Hematopoietic multipotent progenitor cell treated with erythropoietin and hydrocortisone succinate and interleukin-3 and kit ligand, for 17 days (in vitro differentiated cells): ENCODE data around the gene S1PR5.

Experiments
- DNase-seq: peaks from one replicate; pipeline ENCODE4 v3.0.0-alpha.2; 2015; ENCODE audit warnings: low spot score

The S1PR5 gene

GRCh38 chr19:10514211-10515145, 2.8 kb downstream of the S1PR5 start:
- DNase-seq = no peak

GRCh38 chr19:10513223-10513622, 4.0 kb downstream of the S1PR5 start:
- no peak for DNase-seq

- peak; percentile 35 for DNase-seq
These were observed 6.9 kb downstream of the S1PR5 start for GRCh38 chr19:10510301-10510802.

GRCh38 chr19:10508707-10509106, 8.5 kb downstream of the S1PR5 start:
- DNase-seq = no peak

GRCh38 chr19:10508036-10508435, 9.2 kb downstream of the S1PR5 start:
- no peak for DNase-seq

- peak; percentile 82 for DNase-seq
These were observed 11.5 kb downstream of the S1PR5 start for GRCh38 chr19:10505583-10506229.

- DNase-seq = no peak
These were observed 14.1 kb downstream of the S1PR5 start, which contains the start of gene KEAP1 for GRCh38 chr19:10503002-10503789. Gene KEAP1, minus strand, starts transcription at chr19:10503356. Its CDS starts 3,323 bp downstream, at chr19:10500033.

GRCh38 chr19:10502524-10503001, 14.7 kb downstream of the S1PR5 start:
- DNase-seq = peak; percentile 95

GRCh38 chr19:10501971-10502523, 15.2 kb downstream of the S1PR5 start:
- DNase-seq = peak; percentile 77

GRCh38 chr19:10500247-10500592, 17.0 kb downstream of the S1PR5 start:
- no peak for DNase-seq

GRCh38 chr19:10499550-10500246, 17.5 kb downstream of the S1PR5 start:
- DNase-seq = no peak

- DNase-seq = no peak
These were observed 19.9 kb downstream of the S1PR5 start for GRCh38 chr19:10497371-10497770.

GRCh38 chr19:10491472-10492047, 25.7 kb downstream of the S1PR5 start:
- DNase-seq = no peak

- DNase-seq = no peak
These were observed 30.7 kb downstream of the S1PR5 start for GRCh38 chr19:10486551-10486950.

GRCh38 chr19:10478903-10479384, 38.3 kb downstream of the S1PR5 start:
- DNase-seq = peak; percentile 60

- no peak for DNase-seq
These were observed 38.8 kb downstream of the S1PR5 start for GRCh38 chr19:10478476-10478875.

GRCh38 chr19:10474962-10475451, 42.2 kb downstream of the S1PR5 start:
- DNase-seq = no peak

- no peak for DNase-seq
These were observed 44.1 kb downstream of the S1PR5 start for GRCh38 chr19:10473192-10473591.

GRCh38 chr19:10471909-10472308, 45.3 kb downstream of the S1PR5 start:
- DNase-seq = peak; percentile 19

- DNase-seq = no peak
These were observed 49.1 kb downstream of the S1PR5 start for GRCh38 chr19:10468133-10468532.
